ENCODE measurements around the gene CYP2C9. TPM values are rescaled to one million over a fixed set of nuclear protein-coding genes. Genes with fewer than 3 reads are reported as not detected.

CYP2C9 gene
- total RNA-seq, 6 experiments from 2014 or later: not detected

DNA sequence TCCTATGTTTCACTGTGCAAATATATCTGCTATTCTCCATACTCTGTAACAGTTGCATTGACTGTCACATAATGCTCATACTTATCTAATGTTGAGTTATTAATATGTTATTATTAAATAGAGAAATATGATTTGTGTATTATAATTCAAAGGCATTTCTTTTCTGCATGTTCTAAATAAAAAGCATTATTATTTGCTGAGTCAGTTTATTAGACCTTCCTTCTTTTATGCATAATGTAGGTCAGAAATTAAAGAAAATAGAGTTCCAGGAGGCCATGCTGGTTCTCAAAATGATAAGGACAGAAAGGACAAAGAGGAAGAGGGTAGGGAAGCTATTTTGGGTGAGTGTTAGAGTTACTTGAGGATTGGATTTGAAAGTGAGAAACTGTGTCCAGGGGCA, 50.7 kb downstream of the CYP2C9 start:
- Mint-ChIP-seq H3K27me3 (ENCODE audit: insufficient read depth) (no peaks in the 10 kb centered on the region), H3K4me1 (ENCODE audit: low read depth) (no peaks in the 10 kb centered on the region), H3K36me3 (ENCODE audit: low read depth) (no peaks in the 10 kb centered on the region), H3K27ac (no peak overlapping the region), H3K4me3 (no peak overlapping the region), H3K9me3 (peaks cover 60% of the 10 kb centered on the region)
- DNase-seq: no peak
- TF ChIP-seq, protein P1, sequence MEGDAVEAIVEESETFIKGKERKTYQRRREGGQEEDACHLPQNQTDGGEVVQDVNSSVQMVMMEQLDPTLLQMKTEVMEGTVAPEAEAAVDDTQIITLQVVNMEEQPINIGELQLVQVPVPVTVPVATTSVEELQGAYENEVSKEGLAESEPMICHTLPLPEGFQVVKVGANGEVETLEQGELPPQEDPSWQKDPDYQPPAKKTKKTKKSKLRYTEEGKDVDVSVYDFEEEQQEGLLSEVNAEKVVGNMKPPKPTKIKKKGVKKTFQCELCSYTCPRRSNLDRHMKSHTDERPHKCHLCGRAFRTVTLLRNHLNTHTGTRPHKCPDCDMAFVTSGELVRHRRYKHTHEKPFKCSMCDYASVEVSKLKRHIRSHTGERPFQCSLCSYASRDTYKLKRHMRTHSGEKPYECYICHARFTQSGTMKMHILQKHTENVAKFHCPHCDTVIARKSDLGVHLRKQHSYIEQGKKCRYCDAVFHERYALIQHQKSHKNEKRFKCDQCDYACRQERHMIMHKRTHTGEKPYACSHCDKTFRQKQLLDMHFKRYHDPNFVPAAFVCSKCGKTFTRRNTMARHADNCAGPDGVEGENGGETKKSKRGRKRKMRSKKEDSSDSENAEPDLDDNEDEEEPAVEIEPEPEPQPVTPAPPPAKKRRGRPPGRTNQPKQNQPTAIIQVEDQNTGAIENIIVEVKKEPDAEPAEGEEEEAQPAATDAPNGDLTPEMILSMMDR (IDR thresholded peaks at IDR 0.05): no peak

DNA sequence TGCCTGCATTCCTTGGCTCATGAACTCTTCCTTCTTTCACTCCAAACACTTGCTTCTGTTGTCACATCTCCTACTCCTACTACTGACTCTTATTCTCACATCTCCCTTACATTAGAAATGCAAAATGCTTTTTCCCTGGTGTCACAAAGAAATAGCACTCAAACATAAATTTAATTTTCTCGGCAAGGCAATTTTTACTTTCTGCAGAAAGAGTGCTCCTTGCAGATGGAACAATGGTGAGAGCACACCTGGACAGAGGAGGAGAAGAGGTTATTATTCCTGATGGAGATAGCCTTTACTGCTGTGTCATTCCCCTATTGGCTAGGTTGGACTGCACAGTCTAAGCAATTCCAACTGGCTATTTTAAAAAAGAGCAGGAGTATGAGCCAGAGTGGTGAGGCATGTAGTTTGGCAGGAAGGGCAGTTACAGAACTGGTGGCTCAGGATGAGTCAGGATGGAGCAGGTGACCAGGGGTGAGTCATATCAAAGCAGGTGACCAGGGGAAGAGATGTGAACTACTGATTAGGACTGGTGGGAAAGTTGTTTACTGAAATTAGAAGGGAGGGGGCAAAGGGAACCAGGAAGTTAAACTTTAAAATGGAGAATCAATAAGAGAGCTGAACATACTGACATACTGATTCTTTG, 52.9 kb downstream of the CYP2C9 start:
- Mint-ChIP-seq H3K9me3 (peaks cover 45% of the 10 kb centered on the region), H3K27ac (no peak overlapping the region), H3K4me1 (ENCODE audit: low read depth) (no peaks in the 10 kb centered on the region), H3K27me3 (ENCODE audit: insufficient read depth) (no peaks in the 10 kb centered on the region), H3K36me3 (ENCODE audit: low read depth) (no peaks in the 10 kb centered on the region), H3K4me3 (no peak overlapping the region)
- no peak for DNase-seq
- TF ChIP-seq, protein P1 (IDR thresholded peaks at IDR 0.05): no peak

DNA sequence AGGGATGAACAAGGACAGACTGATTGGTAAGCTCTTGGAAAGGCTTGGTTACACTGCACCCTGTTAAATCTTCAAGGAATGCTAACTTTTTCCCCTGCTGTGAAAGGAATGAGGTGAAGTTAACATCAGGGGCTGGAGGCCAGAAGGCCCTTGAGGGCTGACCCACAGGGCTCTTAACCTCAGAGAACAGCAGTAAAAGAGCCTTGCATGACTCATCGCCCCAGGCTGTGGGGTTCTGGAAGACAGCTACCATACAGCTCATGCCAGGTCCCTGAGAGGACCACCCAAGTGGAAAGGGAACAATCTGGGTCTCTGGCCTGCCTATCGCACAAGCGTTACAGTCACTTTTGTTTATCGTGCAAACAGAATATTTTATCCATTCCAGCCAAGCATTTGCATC, 54.4 kb downstream of the CYP2C9 start:
- H3K27me3 Mint-ChIP-seq (ENCODE audit: insufficient read depth): no peaks in the 10 kb centered on the region
- no peak for DNase-seq
- H3K4me1 Mint-ChIP-seq (ENCODE audit: low read depth): no peaks in the 10 kb centered on the region
- peaks cover 51% of the 10 kb centered on the region for H3K9me3 Mint-ChIP-seq
- TF ChIP-seq, protein P1 (IDR thresholded peaks at IDR 0.05): no peak
- H3K36me3 Mint-ChIP-seq (ENCODE audit: low read depth): no peaks in the 10 kb centered on the region
- no peak overlapping the region for H3K27ac Mint-ChIP-seq
- no peak overlapping the region for H3K4me3 Mint-ChIP-seq

DNA sequence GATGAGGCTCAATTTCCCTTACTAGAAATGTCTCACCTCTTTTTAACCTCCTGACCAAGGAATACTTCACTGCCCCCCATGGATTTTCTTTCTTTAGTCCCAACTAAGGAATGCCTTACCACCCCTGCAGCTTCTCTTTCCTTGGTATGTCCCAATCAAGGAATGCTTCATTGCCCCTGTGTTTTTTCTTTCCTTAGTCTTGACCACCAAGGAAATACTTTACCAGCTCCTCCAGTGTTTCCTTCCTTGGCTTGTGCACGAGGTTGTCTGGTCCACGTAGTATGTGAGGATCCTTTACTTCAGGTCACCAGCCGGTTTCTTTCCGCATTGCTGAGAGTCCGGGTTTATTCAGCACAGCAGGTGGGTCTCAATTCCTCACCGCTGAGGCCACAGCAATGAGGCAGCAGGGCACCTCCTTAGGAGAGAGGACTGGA, 59.3 kb downstream of the CYP2C9 start:
- TF ChIP-seq, protein P1 (IDR thresholded peaks at IDR 0.05): no peak
- no peak for DNase-seq
- H3K27ac Mint-ChIP-seq: no peak overlapping the region
- H3K9me3 Mint-ChIP-seq: peaks cover 43% of the 10 kb centered on the region
- no peaks in the 10 kb centered on the region for H3K4me1 Mint-ChIP-seq (ENCODE audit: low read depth)
- H3K36me3 Mint-ChIP-seq (ENCODE audit: low read depth): no peaks in the 10 kb centered on the region; the same call in 1 of the 2 replicates
- H3K4me3 Mint-ChIP-seq: no peak overlapping the region
- H3K27me3 Mint-ChIP-seq (ENCODE audit: insufficient read depth): no peaks in the 10 kb centered on the region

DNA sequence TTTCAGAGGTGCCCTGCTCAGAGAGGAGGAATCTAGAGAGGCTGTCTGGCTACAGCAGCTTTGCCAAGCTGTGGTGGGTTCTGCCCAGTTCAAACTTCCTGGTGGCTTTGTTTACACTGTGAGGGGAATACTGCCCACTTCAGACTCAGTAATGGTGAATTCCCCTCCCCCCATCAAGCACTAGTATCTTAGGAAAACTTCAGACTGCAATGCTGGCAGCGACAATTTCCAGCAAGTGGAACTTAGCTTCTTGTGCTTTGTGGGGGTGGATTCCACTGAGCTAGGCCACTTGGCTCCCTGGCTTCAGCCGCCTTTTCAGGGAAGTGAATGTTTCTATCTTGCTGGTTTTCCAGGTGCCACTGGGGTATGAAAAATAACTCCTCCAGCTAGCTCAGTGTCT, 88.0 kb downstream of the CYP2C9 start:
- DNase-seq: no peak
- H3K4me1 Mint-ChIP-seq (ENCODE audit: low read depth): no peaks in the 10 kb centered on the region
- no peaks in the 10 kb centered on the region for H3K27me3 Mint-ChIP-seq (ENCODE audit: insufficient read depth)
- TF ChIP-seq, protein P1 (IDR thresholded peaks at IDR 0.05): no peak
- no peaks in the 10 kb centered on the region for H3K36me3 Mint-ChIP-seq (ENCODE audit: low read depth)
- peaks cover 39% of the 10 kb centered on the region for H3K9me3 Mint-ChIP-seq
- H3K4me3 Mint-ChIP-seq: no peak overlapping the region
- H3K27ac Mint-ChIP-seq: no peak overlapping the region
